Hepatocyte (in vitro differentiated cells): ENCODE results near the gene RPL27. TPM values are rescaled to one million over a fixed set of nuclear protein-coding genes. Genes with fewer than 3 reads are reported as not detected.

Experiments
- DNase-seq: peaks from one replicate; pipeline ENCODE4 v3.0.0-alpha.2; 2016; ENCODE audit warnings: low spot score
- H2AFZ ChIP-seq: fragments of 200-600 bp; sonication (generic); 2 replicates; pipeline ENCODE4 v1.6.0; 2016; ENCODE audit warnings: antibody characterized with exemption, mild to moderate bottlenecking
- H3K27ac ChIP-seq: fragments of 200-600 bp; sonication (generic); 2 replicates; pipeline ENCODE4 v1.5.1; 2016; ENCODE audit warnings: mild to moderate bottlenecking
- H3K27me3 ChIP-seq: fragments of 200-600 bp; sonication (generic); 2 replicates; pipeline ENCODE4 v1.6.1; 2016
- H3K36me3 ChIP-seq: fragments of 200-600 bp; sonication (generic); replicated peaks from 2 replicates; pipeline ENCODE4 v1.5.1; 2016; ENCODE audit warnings: low read depth; ENCODE audit not compliant: insufficient read depth
- H3K4me1 ChIP-seq: fragments of 200-600 bp; sonication (generic); 2 replicates; pipeline ENCODE4 v1.5.1; 2016; ENCODE audit warnings: mild to moderate bottlenecking, moderate library complexity; ENCODE audit not compliant: insufficient read depth
- H3K4me2 ChIP-seq: fragments of 200-600 bp; sonication (generic); 2 replicates; pipeline ENCODE4 v1.6.0; 2016
- H3K4me3 ChIP-seq: fragments of 200-600 bp; sonication (generic); 2 replicates; pipeline ENCODE4 v1.5.1; 2016; ENCODE audit warnings: mild to moderate bottlenecking
- H3K79me2 ChIP-seq: fragments of 200-600 bp; sonication (generic); 2 replicates; pipeline ENCODE4 v1.6.0; 2017; ENCODE audit warnings: mild to moderate bottlenecking
- H3K9me2 ChIP-seq: fragments of 200-600 bp; sonication (generic); replicated peaks from 2 replicates; pipeline ENCODE4 v1.6.0; 2017; ENCODE audit warnings: mild to moderate bottlenecking; ENCODE audit not compliant: insufficient read depth
- H3K9me3 ChIP-seq: fragments of 200-600 bp; sonication (generic); 2 replicates; pipeline ENCODE4 v1.5.1; 2016; ENCODE audit warnings: low read depth, mild to moderate bottlenecking
- H4K20me1 ChIP-seq: fragments of 200-600 bp; sonication (generic); 2 replicates; pipeline ENCODE4 v1.6.0; 2016; ENCODE audit warnings: mild to moderate bottlenecking; ENCODE audit not compliant: insufficient read depth, poor library complexity, severe bottlenecking
- EZH2 ChIP-seq: fragments of 200-600 bp; sonication (generic); IDR thresholded peaks from 2 replicates; pipeline ENCODE4 v1.6.1; 2016; ENCODE audit warnings: antibody characterized with exemption, mild to moderate bottlenecking, borderline replicate concordance
- EZH2phosphoT487 ChIP-seq: fragments of 200-600 bp; sonication (generic); IDR thresholded peaks from one replicate; pipeline ENCODE4 v1.6.1; 2018; ENCODE audit warnings: antibody characterized with exemption, mild to moderate bottlenecking, low read depth, moderate library complexity; ENCODE audit not compliant: unreplicated experiment, severe bottlenecking
- WGBS: methylation state at CpG from one replicate; pipeline ENCODE4 v1.1.6; 2016; ENCODE audit warnings: low lambda C conversion rate; ENCODE audit errors: missing lambda C conversion rate; 5-methylcytosine and 5-hydroxymethylcytosine counted together
- polyA plus RNA-seq: library from polyadenylated mRNA; unstranded; fragments of >200 nt; fragmentation: Nextera tagmentation; extraction: Ambion mirVana; gene quantifications from 2 replicates; pipeline ENCODE4 v1.2.1, GENCODE V29; 2016
- total RNA-seq: library from RNA; depleted of rRNA; stranded (reverse); fragments of >200 nt; gene quantifications from 2 replicates; pipeline ENCODE4 v1.2.3, GENCODE V29; 2014
- TF ChIP-seq, protein P1 (sequence below): fragments of 200-600 bp; sonication (generic); IDR thresholded peaks from 2 replicates; pipeline ENCODE4 v1.5.1; 2016; ENCODE audit warnings: antibody characterized with exemption, mild to moderate bottlenecking; ENCODE audit not compliant: poor library complexity

Gene RPL27
- total and polyA plus RNA-seq, 2 experiments from 2014 or later = 602 to 1,020 TPM

DNA sequence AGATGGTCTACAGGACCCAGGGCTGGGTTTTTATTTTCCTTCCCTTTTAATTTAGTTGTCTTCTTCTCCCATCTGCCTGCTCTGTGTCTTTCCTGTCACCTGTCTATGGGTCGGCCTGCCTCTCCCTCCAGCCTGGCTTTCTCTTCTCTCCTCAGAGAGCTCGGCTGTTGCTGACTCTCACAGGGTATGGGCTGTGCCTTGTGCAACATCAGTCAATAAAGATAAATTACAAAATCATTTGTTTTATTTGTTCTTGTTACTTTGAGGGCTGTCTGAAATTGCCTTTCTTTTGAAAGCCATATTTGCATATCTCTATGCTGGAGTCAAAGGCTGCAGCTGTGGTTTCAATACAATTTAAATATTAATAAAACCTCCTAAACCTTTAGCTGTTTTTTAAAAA lies 42.4 kb downstream of the RPL27 start:
- H3K4me1 ChIP-seq = no peaks in the 10 kb centered on the region
- 63% methylated on average over 2 of the region's 2 CpGs for WGBS
- no peaks in the 10 kb centered on the region for H3K79me2 ChIP-seq
- H3K9me2 ChIP-seq = no peaks in the 10 kb centered on the region
- H3K27me3 ChIP-seq = no peaks in the 10 kb centered on the region
- H3K36me3 ChIP-seq = no peaks in the 10 kb centered on the region
- no peaks in the 10 kb centered on the region for H3K9me3 ChIP-seq
- H3K27ac ChIP-seq = no peak overlapping the region
- no peak overlapping the region for H2AFZ ChIP-seq
- no peak overlapping the region for H3K4me3 ChIP-seq
- H4K20me1 ChIP-seq = no peaks in the 10 kb centered on the region
- H3K4me2 ChIP-seq = no peak overlapping the region
- TF ChIP-seq, protein P1, sequence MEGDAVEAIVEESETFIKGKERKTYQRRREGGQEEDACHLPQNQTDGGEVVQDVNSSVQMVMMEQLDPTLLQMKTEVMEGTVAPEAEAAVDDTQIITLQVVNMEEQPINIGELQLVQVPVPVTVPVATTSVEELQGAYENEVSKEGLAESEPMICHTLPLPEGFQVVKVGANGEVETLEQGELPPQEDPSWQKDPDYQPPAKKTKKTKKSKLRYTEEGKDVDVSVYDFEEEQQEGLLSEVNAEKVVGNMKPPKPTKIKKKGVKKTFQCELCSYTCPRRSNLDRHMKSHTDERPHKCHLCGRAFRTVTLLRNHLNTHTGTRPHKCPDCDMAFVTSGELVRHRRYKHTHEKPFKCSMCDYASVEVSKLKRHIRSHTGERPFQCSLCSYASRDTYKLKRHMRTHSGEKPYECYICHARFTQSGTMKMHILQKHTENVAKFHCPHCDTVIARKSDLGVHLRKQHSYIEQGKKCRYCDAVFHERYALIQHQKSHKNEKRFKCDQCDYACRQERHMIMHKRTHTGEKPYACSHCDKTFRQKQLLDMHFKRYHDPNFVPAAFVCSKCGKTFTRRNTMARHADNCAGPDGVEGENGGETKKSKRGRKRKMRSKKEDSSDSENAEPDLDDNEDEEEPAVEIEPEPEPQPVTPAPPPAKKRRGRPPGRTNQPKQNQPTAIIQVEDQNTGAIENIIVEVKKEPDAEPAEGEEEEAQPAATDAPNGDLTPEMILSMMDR = no peak
- TF ChIP-seq EZH2phosphoT487 = no peak
- no peak for DNase-seq

GRCh38 chr17:43042025-43042628 lies 43.9 kb downstream of the RPL27 start:
- Histone ChIP-seq H3K9me3 (no peaks in the 10 kb centered on the region), H2AFZ (no peak overlapping the region), H3K27ac (no peak overlapping the region), H3K4me2 (no peak overlapping the region), H3K9me2 (no peaks in the 10 kb centered on the region), H3K4me3 (no peak overlapping the region), H3K27me3 (no peaks in the 10 kb centered on the region), H3K36me3 (no peaks in the 10 kb centered on the region), H3K4me1 (no peaks in the 10 kb centered on the region), H3K79me2 (no peaks in the 10 kb centered on the region), H4K20me1 (no peaks in the 10 kb centered on the region)
- no peak for DNase-seq
- WGBS = 61% methylated on average over 5 of the region's 5 CpGs
- TF ChIP-seq EZH2 = no peak
- no peak for TF ChIP-seq EZH2phosphoT487
- TF ChIP-seq, protein P1 = no peak

- no peak overlapping the region for H3K4me3 ChIP-seq
- no peaks in the 10 kb centered on the region for H4K20me1 ChIP-seq
- no peak overlapping the region for H2AFZ ChIP-seq
- no peaks in the 10 kb centered on the region for H3K36me3 ChIP-seq
- no peaks in the 10 kb centered on the region for H3K9me3 ChIP-seq
- DNase-seq = no peak
- H3K79me2 ChIP-seq = no peaks in the 10 kb centered on the region
- no peak overlapping the region for H3K27ac ChIP-seq
- TF ChIP-seq EZH2 = no peak
- TF ChIP-seq, protein P1 = no peak
- TF ChIP-seq EZH2phosphoT487 = no peak
- H3K9me2 ChIP-seq = no peaks in the 10 kb centered on the region
- no peak overlapping the region for H3K4me2 ChIP-seq
- H3K27me3 ChIP-seq = no peaks in the 10 kb centered on the region
- no peaks in the 10 kb centered on the region for H3K4me1 ChIP-seq
Measured at GRCh38 chr17:43043307-43043706, 45.1 kb downstream of the RPL27 start.

- no peak overlapping the region for H3K4me3 ChIP-seq
- no peaks in the 10 kb centered on the region for H3K4me1 ChIP-seq
- no peaks in the 10 kb centered on the region for H3K27me3 ChIP-seq
- TF ChIP-seq EZH2 = no peak
- TF ChIP-seq EZH2phosphoT487 = no peak
- TF ChIP-seq, protein P1 = no peak
- H3K27ac ChIP-seq = no peak overlapping the region
- H3K9me2 ChIP-seq = no peaks in the 10 kb centered on the region
- H3K4me2 ChIP-seq = no peak overlapping the region
- DNase-seq = no peak
- H3K36me3 ChIP-seq = no peaks in the 10 kb centered on the region
- no peaks in the 10 kb centered on the region for H4K20me1 ChIP-seq
- 90% methylated on average over 4 of the region's 4 CpGs for WGBS
- no peak overlapping the region for H2AFZ ChIP-seq
- H3K9me3 ChIP-seq = no peaks in the 10 kb centered on the region
- no peaks in the 10 kb centered on the region for H3K79me2 ChIP-seq
Measured at GRCh38 chr17:43044024-43044423, 45.8 kb downstream of the RPL27 start.
